Testis (tissue), 3 donors: ENCODE results near the gene SYDE2. TPM values are rescaled to one million over a fixed set of nuclear protein-coding genes. Genes with fewer than 3 reads are reported as not detected.

ENCODE experiments used
- DNase-seq: peaks from one replicate; pipeline ENCODE4 v3.0.0-alpha.2; 2019
- H3K27ac ChIP-seq, 2 donors: fragments of 200-600 bp; sonication (generic); one replicate each; pipeline ENCODE4 v1.5.1; 2019
- H3K27me3 ChIP-seq: fragments of 200-600 bp; sonication (generic); one replicate; pipeline ENCODE4 v1.5.1; 2019
- H3K36me3 ChIP-seq: fragments of 200-600 bp; sonication (generic); one replicate; pipeline ENCODE4 v1.5.1; 2017; ENCODE audit warnings: low read depth; ENCODE audit errors: missing control alignments
- H3K4me1 ChIP-seq: fragments of 200-600 bp; sonication (generic); one replicate; pipeline ENCODE4 v1.5.1; 2019
- H3K4me3 ChIP-seq, 2 donors: fragments of 200-600 bp; sonication (generic); one replicate each; pipeline ENCODE4 v1.5.1; 2017 to 2019
- H3K9me3 ChIP-seq: fragments of 200-600 bp; sonication (generic); one replicate; pipeline ENCODE4 v1.5.1; 2017
- POLR2A ChIP-seq: fragments of 450-650 bp; IDR thresholded peaks from one replicate; pipeline ENCODE4 v1.6.1; 2017; ENCODE audit warnings: antibody characterized with exemption, mild to moderate bottlenecking, moderate library complexity
- WGBS, 2 donors: methylation state at CpG; one replicate each; pipeline ENCODE4 v1.1.5; 2018; 5-methylcytosine and 5-hydroxymethylcytosine counted together
- intact Hi-C: fragments of 100-400 bp; cut with DNase I; formaldehyde crosslinking; loops from one replicate; pipeline ENCODE4 v1.15.1; 2023; ENCODE audit warnings: low total_unique reads
- polyA plus RNA-seq: library from polyadenylated mRNA; stranded (reverse); fragments of 350-450 nt; fragmentation: Illumina TruSeq; extraction: RNeasy Lipid Tissue Mini Kit (QIAGEN cat#74804); gene quantifications from one replicate; pipeline ENCODE4 v1.2.3, GENCODE V29; 2014; ENCODE audit warnings: low read depth, low replicate concordance; ENCODE audit not compliant: insufficient read depth
- total RNA-seq, 2 donors: library from RNA; depleted of rRNA; stranded (reverse); fragments of >200 nt; gene quantifications; one replicate each; pipeline ENCODE4 v1.2.3, GENCODE V29; 2016
- TF ChIP-seq, protein P1 (sequence below), 3 experiments: fragments of 450-650 bp in 2 of 3; fragments of 200-600 bp in 1 of 3; sonication (generic) in 1 of 3; IDR thresholded peaks; one replicate each; pipeline ENCODE4 v1.5.1; 2016 to 2019; ENCODE audit warnings: antibody characterized with exemption in 3 of 3, mild to moderate bottlenecking in 2 of 3, moderate library complexity in 1 of 3

The SYDE2 gene
- total and polyA plus RNA-seq, 3 donors from 2014 or later: 3.7 to 10.2 (median 8.8) TPM

DNA sequence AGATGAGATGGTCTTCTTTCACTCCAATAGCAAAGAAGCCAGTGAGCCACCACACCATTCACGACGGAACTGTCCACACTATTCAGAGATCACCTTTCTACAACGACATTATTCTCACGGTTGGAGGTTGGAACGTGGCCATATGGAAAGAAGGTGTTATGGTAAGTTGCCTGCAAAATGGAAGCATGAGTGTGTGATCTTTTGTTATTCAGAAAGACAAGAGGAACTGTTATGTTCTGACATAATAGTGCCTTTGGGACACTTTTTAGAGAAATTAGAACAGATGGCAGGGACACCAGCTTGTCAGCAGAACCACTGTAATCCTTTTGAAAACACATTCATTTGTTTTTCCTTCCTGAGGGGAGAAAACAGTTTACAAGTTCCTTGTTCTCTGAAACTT is 76.7 kb downstream of the SYDE2 start:
- intact Hi-C loops: no loop called here
- Histone ChIP-seq H3K27me3 (no peaks in the 10 kb centered on the region), H3K27ac (no peak overlapping the region), H3K4me1 (no peaks in the 10 kb centered on the region), H3K9me3 (no peaks in the 10 kb centered on the region), H3K36me3 (no peaks in the 10 kb centered on the region), H3K4me3 (no peak overlapping the region)
- TF ChIP-seq, protein P1, sequence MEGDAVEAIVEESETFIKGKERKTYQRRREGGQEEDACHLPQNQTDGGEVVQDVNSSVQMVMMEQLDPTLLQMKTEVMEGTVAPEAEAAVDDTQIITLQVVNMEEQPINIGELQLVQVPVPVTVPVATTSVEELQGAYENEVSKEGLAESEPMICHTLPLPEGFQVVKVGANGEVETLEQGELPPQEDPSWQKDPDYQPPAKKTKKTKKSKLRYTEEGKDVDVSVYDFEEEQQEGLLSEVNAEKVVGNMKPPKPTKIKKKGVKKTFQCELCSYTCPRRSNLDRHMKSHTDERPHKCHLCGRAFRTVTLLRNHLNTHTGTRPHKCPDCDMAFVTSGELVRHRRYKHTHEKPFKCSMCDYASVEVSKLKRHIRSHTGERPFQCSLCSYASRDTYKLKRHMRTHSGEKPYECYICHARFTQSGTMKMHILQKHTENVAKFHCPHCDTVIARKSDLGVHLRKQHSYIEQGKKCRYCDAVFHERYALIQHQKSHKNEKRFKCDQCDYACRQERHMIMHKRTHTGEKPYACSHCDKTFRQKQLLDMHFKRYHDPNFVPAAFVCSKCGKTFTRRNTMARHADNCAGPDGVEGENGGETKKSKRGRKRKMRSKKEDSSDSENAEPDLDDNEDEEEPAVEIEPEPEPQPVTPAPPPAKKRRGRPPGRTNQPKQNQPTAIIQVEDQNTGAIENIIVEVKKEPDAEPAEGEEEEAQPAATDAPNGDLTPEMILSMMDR (IDR thresholded peaks at IDR 0.05): no peak
- TF ChIP-seq POLR2A: no peak
- 89 to 93% methylated on average over 5 of the region's 5 CpGs for whole genome bisulfite sequencing, 2 donors
- DNase-seq: no peak

DNA sequence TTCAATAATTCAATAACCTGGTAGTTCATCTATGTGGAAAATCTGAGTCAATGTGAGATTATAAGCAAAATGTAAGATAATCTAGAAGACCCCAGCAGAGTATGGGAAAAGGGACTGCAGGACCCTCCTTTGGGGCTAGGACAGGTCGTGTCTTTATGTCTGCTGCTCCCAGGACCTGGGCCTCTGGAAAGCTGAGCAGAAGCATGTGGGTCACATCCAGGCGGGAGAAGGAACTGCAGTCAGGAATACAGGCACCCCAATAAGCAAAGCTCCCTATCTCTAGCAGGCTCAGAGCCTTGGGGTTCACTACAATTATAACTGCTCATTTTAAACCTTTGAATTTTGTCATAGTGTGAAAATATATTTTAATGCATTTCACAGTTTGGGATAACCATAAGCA is 78.6 kb downstream of the SYDE2 start:
- no peaks in the 10 kb centered on the region for H3K36me3 ChIP-seq
- H3K9me3 ChIP-seq: no peaks in the 10 kb centered on the region
- no peak for TF ChIP-seq POLR2A
- TF ChIP-seq, protein P1 (IDR thresholded peaks at IDR 0.05): no peak
- no peaks in the 10 kb centered on the region for H3K4me1 ChIP-seq
- intact Hi-C loops: no loop called here
- 88 to 93% methylated on average over 2 of the region's 2 CpGs for WGBS, 2 donors
- H3K4me3 ChIP-seq: no peak overlapping the region
- no peak for DNase-seq
- H3K27me3 ChIP-seq: no peaks in the 10 kb centered on the region
- no peak overlapping the region for H3K27ac ChIP-seq

DNA sequence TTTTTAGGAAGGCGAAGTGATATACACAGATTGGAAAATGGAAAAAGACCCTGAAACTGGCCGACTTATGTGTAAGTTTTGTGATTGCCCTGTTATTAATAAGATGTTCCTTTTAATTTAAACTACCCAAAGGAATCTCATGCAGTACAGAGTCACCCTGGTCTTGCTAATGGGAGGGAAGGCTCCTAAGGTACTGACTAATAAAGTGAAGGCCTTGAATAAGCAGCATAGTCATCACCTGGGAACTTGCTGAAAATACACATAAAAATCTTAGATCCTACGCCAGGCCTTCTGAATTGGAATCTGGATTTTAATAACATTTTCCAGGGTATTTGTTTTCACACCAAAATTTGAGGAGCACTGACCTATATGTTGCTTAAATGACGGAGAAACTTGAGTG is 79.1 kb downstream of the SYDE2 start:
- Histone ChIP-seq H3K4me3 (no peak overlapping the region), H3K4me1 (no peaks in the 10 kb centered on the region), H3K27me3 (no peaks in the 10 kb centered on the region), H3K27ac (no peak overlapping the region), H3K36me3 (no peaks in the 10 kb centered on the region), H3K9me3 (no peaks in the 10 kb centered on the region)
- TF ChIP-seq POLR2A: no peak
- TF ChIP-seq, protein P1 (IDR thresholded peaks at IDR 0.05): no peak
- DNase-seq: no peak
- intact Hi-C loops: no loop called here
- WGBS, 2 donors: 90 to 99% methylated on average over 4 of the region's 4 CpGs

DNA sequence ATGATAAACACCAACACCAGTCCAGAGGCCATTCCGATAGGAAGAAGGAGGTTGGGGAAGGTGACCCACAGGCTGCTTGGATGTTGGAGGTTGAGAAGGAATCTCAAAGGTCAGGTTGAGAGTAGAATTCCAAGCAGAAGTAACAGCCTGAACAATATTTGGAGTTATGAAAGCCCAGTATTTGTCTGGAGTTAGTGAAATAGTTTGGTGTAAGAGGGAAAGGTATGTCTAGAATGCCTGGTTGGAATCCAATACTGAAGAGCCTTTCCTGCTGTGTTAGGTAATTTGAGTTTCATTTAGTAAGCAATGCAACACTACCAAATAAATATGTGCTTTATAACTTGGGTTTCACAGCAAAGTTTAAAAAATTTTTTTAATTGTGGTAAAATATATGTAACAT is 82.1 kb downstream of the SYDE2 start:
- intact Hi-C loops: no loop called here
- TF ChIP-seq, protein P1 (IDR thresholded peaks at IDR 0.05): no peak
- TF ChIP-seq POLR2A: no peak

DNA sequence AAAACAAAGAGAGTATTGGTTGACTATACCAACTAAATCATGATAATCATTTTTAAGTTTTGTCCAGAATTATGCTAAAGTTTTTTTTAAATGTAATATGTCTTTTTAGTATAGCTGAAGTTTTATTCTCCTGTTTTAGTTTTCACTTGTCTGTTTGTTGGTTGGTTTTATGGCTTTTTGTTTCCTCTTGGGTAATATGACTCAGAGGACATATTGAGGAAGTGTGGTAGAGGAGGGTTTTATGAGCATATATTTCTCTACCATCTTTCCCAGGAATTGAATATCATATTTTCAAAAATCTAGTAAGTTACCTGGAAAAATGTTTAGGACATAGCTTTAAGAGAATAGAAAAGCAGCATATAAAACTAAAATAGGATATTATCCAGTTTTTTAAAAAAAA is 84.0 kb downstream of the SYDE2 start:
- H3K4me3 ChIP-seq: no peak overlapping the region
- H3K27ac ChIP-seq: no peak overlapping the region
- H3K27me3 ChIP-seq: no peaks in the 10 kb centered on the region
- TF ChIP-seq, protein P1 (IDR thresholded peaks at IDR 0.05): no peak
- no peak for TF ChIP-seq POLR2A
- intact Hi-C loops: no loop called here
- no peaks in the 10 kb centered on the region for H3K4me1 ChIP-seq
- H3K9me3 ChIP-seq: no peaks in the 10 kb centered on the region
- no peak for DNase-seq
- H3K36me3 ChIP-seq: no peaks in the 10 kb centered on the region

More for the DNA sequence above, 82.1 kb downstream of the SYDE2 start:
- H3K4me3 ChIP-seq: no peak overlapping the region
- no peaks in the 10 kb centered on the region for H3K27me3 ChIP-seq
- H3K27ac ChIP-seq: no peak overlapping the region
- 70 to 75% methylated on average over 1 of the region's 1 CpG for WGBS, 2 donors
- no peaks in the 10 kb centered on the region for H3K9me3 ChIP-seq
- no peaks in the 10 kb centered on the region for H3K4me1 ChIP-seq
- H3K36me3 ChIP-seq: no peaks in the 10 kb centered on the region
- DNase-seq: no peak
